ENCODE data around the gene PRKCB.

PRKCB gene

GRCh38 chr16:23824909-23825308, 10.9 kb upstream of the PRKCB start:
- TF ChIP-seq CTCF (conservative IDR thresholded peaks at IDR 0.05; ENCODE audit: low read depth) = no peak
- H3K27ac ChIP-seq = no peak overlapping the region
- CTCF ChIA-PET = no interaction called here
- POLR2A ChIA-PET (ENCODE audit: low non-redundant PET) = no interaction called here
- no peak for DNase-seq (ENCODE audit: low spot score)

DNA sequence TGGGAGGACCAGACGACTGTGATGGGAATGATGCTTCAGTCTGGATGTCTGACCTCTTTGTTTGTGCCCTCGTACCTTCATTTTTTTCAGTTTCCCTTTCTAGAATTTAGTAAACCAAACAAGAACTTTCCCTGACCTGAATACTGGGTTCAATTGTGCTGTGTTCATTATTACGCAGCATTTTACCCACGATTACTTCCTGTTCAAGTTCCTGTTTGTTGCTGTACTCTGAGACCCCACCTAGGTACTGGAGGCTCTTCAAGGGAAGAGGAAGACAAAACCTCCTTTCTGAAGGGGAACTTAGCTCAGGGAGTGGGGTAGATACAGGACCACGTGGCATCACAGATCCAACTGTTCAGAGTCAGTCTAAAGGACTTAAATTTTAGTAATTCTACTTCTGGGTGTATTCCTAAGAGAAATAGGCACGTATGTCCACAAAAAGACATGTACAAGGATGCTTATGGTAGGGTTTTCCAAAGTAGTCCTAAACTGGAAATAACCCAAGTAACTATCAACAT, 9.2 kb upstream of the PRKCB start:
- CTCF ChIA-PET = no interaction called here
- no peak for TF ChIP-seq CTCF (conservative IDR thresholded peaks at IDR 0.05; ENCODE audit: low read depth)
- POLR2A ChIA-PET (ENCODE audit: low non-redundant PET) = no interaction called here
- DNase-seq (ENCODE audit: low spot score) = no peak
- no peak overlapping the region for H3K27ac ChIP-seq

- no peak for TF ChIP-seq CTCF (conservative IDR thresholded peaks at IDR 0.05; ENCODE audit: low read depth)
- ChIA-PET POLR2A (ENCODE audit: low non-redundant PET) (no interaction called here), CTCF (no interaction called here)
- no peak for DNase-seq (ENCODE audit: low spot score)
- H3K27ac ChIP-seq = no peak overlapping the region
Observed at GRCh38 chr16:23827057-23827456, 8.7 kb upstream of the PRKCB start.

DNA sequence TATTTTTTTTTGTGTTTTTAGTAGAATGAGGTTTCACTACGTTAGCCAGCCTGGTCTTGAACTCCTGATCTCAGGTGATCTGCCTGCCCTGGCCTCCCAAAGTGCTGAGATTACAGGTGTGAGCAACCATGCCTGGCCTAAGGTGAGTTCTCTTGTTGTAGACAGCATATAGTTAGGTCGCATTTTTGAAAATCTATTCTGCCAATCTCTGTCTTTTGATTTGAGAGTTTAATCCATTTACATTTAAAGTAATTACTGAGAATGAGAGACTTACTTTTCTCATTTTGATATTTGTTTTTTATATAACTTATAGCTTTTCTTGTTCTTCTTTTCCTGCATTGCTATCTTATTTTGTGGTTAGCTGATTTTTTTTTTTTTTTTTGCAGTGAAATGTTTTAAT, 6.3 kb upstream of the PRKCB start:
- ChIA-PET CTCF (no interaction called here), POLR2A (ENCODE audit: low non-redundant PET) (interaction anchor here (0.6 kb wide), 1 partner anchor 68 kb away, joined by 3 read pairs; no protein-coding TSS in a partner anchor)
- no peak for DNase-seq (ENCODE audit: low spot score)
- TF ChIP-seq CTCF (conservative IDR thresholded peaks at IDR 0.05; ENCODE audit: low read depth) = no peak
- no peak overlapping the region for H3K27ac ChIP-seq

GRCh38 chr16:23830276-23830675, 5.5 kb upstream of the PRKCB start:
- no peak for DNase-seq (ENCODE audit: low spot score)
- POLR2A ChIA-PET (ENCODE audit: low non-redundant PET) = no interaction called here
- no peak for TF ChIP-seq CTCF (conservative IDR thresholded peaks at IDR 0.05; ENCODE audit: low read depth)
- CTCF ChIA-PET = interaction anchor here (0.6 to 0.8 kb wide), 2 partner anchors 208 to 394 kb away, joined by 4 read pairs; no protein-coding TSS in a partner anchor
- no peak overlapping the region for H3K27ac ChIP-seq

DNA sequence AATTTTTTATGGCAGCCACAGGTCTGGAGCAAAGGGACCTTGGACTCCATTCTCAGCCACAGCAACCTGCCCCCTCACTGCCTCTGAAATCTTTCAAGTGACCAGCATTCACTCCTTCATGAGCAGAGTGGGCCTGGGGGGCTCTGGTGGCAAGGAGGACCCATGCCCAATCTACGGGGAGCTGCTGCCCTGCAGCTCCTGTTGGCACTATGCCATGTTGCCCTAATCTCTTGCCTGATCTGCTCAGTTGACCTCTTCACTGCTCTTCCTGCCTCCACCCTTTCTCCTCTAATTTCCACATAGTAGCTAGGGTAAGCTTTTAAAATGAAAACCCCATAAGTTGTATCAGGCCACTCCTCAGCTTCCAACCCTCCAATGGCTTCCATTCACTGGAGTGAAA, 2.9 kb upstream of the PRKCB start:
- TF ChIP-seq CTCF (conservative IDR thresholded peaks at IDR 0.05; ENCODE audit: low read depth) = no peak
- ChIA-PET CTCF (interaction anchor here (1.0 to 1.2 kb wide), 2 partner anchors 30 to 105 kb away, joined by 3 read pairs; no protein-coding TSS in a partner anchor), POLR2A (ENCODE audit: low non-redundant PET) (no interaction called here)
- DNase-seq (ENCODE audit: low spot score) = no peak
- H3K27ac ChIP-seq = no peak overlapping the region

Measured in RWPE1 (cell line).